KG1 (cell line): ENCODE measurements around the gene TPM4.
"Not testable (repeated sequence)": the region's sequence is repeated elsewhere in the genome, so short reads cannot be mapped to it uniquely, and the experiment has no call there.

Source experiments
- DNase-seq: peaks from one replicate; lab custom pipeline; 2025; lab: John Stamatoyannopoulos, UW

The TPM4 gene

GRCh38 chr19:16098821-16099220 is 22.5 kb downstream of the TPM4 start:
- DNase-seq, result no peak

DNA sequence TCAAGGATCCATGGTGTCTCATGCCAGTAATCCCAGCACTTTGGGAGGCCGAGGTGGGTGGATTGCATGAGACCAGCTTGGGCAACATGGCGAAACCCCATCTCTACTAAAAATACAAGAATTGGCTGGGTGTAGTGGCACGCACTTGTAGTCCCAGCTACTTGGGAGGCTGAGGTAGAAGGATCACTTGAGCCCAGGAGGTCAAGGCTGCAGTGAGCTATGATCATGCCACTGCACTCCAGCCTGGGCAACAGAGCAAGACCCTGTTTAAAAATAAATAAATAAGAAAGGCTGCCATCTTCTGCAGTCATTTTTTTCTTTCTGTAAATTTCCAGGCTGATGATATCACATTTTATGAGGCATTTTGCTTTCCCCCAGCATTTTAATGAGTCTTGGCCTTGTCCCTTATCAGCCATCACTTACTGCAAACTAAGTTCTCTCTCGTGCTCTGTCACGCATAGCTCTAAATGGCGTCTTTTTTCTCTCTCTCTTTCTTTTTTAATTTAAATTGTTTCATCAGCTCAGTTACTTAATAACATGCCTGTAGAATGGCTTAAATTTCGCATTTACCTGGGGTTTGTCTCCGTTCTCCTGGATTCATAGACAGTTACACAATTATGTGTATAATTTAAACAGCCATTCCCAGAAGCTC is 23.1 kb downstream of the TPM4 start:
- not testable (repeated sequence) for DNase-seq

- DNase-seq, result no peak
These were observed 24.2 kb downstream of the TPM4 start for GRCh38 chr19:16100524-16100923.

GRCh38 chr19:16104722-16105121 is 28.4 kb downstream of the TPM4 start:
- no peak for DNase-seq

GRCh38 chr19:16106121-16106520 is 29.8 kb downstream of the TPM4 start:
- no peak for DNase-seq

GRCh38 chr19:16111160-16111908 is 35.0 kb downstream of the TPM4 start, which contains the start of gene RAB8A:
RAB8A (plus strand) TSS chr19:16111889; CDS start chr19:16111902, 13 bp downstream.
- DNase-seq, result peak; percentile 98

- DNase-seq, result no peak
These were observed 35.8 kb downstream of the TPM4 start for GRCh38 chr19:16111909-16112752.

DNA sequence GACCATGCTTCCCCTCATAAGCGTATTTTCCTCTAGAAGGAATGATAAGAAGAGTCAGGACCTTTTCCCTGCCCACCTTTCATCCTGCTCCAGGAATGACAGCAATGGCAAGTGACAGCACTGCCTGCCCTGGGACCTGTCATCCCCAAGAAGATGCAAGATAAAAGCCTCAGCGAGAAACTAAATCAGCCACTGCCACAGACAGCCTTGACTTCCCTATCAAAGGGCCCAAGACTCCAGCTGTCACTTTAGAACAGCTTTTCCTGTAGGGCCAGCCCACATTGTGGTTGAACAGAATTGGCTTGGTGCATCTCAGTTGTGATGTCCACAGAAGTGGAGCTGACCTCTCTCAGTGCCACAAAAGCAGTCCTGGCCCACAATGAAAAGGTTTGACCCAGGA is 36.5 kb downstream of the TPM4 start:
- DNase-seq, result no peak

- no peak for DNase-seq
These were observed 37.4 kb downstream of the TPM4 start for GRCh38 chr19:16113727-16114126.

DNA sequence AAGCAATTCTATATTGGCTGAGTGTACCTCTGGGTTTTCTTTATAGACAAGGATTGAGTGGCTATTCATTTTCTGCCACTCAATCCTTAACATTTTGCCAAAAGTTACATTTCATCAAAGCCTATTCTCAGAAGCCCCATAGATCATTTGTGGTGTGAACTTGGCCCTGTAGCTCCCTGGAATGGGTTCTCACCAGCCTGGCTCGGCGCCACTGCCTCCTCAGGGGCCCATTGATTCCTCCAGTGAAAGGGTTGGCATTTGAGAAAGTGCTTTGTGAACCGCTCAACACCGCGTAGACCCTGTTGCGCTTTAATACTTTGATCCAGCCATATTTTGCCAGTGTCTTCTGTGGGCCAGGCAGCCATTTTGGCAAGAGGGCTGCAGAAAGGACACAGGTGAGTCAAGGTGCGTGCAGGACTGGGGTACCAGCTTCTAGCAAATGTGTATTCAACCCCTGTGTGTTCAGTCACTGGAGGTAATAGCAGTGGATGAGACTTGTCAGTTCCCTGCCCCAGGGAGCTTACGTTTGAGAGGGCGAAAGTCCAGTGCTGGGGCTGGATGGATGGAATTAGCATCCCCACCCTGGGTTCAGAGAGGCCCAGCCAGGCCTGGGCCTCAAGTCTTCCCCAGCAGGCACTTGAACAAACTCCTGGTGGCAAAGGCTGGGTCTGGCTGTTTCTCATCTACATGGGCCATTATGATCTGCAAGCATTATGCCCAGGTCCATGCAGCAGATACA is 39.2 kb downstream of the TPM4 start:
- no peak for DNase-seq

DNA sequence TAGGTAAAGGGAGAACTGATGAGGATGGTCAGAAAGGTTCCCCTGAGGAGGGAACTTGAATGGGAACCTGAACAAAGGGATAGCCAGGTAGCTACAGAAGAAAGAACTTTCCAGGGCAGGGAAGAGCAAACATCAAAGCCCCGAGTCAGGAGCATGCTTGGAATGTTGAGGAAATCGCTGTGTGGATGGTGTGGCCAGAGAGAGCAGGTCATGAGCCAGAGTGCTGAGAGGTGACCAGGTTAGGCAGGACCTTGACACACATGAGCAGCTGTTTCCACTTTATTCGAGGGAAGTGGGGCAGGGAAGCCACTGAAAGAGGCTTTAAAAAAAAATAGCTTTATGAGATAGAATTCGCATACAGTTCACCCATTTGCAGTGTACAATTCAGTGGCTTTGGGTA is 39.8 kb downstream of the TPM4 start:
- no peak for DNase-seq

GRCh38 chr19:16117594-16118033 is 41.3 kb downstream of the TPM4 start:
- DNase-seq, result no peak

- peak; percentile 75 for DNase-seq
These were observed 42.3 kb downstream of the TPM4 start for GRCh38 chr19:16118489-16119033.

DNA sequence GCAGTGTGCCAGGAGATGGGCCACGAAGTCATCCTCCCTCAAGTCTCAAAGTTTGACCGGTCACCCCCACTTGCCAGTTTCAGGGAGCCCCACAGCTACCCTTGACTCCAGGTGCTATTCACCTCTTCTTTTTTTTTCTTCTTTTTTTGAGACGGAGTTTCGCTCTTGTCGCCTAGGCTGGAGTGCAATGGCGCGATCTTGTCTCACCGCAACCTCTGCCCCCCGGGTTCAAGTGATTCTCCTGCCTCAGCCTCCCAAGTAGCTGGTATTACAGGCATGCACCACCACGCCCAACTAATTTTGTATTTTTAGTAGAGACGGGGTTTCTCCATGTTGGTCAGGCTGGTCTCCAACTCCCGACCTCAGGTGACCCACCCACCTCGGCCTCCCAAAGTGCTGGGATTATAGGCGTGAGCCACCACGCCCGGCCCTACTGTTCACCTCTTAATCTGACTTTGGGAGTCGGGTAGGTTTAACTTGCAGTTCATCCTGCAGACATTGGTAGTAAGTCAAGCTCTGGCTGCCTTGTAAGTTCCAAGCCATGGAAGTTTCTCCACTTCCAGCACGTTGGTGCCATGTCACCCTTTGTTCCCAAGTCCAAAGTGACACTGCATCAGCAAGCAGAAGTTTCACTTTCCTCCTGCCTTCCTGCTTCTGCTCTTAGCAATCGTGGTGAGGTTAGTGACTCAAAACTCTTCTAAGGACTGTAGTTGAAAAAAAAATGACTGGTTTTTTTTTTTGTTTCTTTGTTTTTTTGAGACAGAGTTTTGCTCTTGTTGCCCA is 43.0 kb downstream of the TPM4 start:
- DNase-seq, result not testable (repeated sequence)

DNA sequence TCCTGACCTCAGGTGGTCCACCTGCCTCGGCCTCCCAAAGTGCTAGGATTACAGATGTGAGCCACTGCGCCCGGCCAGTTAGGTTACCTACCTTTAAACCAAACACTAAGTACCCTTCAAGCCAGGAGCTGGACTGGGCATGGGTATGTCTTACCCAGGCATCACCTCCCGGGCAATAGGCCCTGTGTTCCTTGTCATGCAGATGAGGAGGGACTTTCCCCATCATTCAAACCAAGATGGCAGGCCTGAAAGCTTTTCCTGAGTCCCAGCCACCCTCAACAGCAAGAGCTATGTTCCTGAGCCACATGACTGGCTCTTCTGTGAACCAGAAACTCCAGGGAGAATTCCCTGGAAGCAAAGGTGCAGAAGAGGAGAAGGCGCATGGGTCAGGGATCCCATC is 44.8 kb downstream of the TPM4 start:
- DNase-seq, result no peak

DNA sequence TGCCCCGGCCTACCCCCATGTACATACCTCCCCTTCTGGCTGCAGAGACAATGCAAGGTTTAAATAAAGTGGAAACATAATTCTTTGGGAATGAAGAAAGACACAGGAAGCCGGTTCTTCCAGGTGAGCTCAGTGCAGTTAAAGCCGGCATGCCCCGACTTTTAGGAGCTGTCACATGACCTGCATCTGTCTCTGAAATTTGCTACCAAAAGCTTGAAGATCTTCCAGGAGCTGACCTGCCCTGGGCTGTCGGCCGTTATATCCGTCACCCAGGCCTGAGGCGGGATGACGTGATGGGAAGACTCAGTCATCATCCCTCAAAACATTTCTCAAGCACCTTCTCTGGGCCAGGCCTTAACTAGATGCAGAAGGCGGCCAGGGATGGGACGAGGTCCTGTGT is 45.7 kb downstream of the TPM4 start:
- DNase-seq, result no peak

DNA sequence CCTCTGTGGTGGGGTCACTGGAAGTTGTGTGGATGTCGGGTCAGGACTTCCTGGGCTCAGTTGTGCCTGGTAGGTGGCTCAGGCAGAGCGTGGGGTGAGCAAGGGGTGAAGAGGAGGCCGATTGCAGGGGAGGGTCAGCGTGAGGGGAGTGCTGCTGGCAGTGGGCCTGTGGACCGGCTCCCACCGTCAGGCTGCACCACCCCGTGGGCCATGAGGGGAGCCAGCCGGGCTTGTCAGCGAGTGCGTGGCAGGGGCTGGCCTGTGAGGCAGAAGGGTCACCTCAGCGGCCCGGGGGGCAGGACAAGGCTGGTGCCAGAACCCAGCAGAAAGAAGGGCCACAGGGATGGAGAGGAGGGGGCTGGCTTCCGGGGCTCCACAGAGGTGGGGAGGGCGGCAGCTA is 48.7 kb downstream of the TPM4 start:
- no peak for DNase-seq

- DNase-seq, result no peak
These were observed 49.6 kb downstream of the TPM4 start for GRCh38 chr19:16125737-16126495.

DNA sequence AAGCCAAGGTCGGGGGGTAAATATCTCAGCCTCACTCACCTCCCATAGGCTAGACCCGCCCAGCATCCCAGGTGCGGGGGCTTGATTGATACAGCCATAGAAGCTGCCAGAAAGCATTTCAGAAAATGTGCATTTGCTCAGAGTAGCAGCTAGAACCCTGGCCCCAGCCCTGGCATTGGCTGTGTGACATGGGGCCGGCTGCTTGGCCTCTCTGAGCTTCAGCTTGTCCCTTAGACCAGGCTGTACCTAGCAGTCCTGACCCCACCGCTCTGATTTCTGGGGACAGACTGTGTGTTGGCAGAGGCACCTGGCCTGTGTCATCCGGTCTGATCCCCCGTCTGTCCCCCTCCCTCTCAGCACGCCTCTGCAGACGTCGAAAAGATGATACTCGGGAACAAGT is 50.8 kb downstream of the TPM4 start:
- DNase-seq, result no peak

DNA sequence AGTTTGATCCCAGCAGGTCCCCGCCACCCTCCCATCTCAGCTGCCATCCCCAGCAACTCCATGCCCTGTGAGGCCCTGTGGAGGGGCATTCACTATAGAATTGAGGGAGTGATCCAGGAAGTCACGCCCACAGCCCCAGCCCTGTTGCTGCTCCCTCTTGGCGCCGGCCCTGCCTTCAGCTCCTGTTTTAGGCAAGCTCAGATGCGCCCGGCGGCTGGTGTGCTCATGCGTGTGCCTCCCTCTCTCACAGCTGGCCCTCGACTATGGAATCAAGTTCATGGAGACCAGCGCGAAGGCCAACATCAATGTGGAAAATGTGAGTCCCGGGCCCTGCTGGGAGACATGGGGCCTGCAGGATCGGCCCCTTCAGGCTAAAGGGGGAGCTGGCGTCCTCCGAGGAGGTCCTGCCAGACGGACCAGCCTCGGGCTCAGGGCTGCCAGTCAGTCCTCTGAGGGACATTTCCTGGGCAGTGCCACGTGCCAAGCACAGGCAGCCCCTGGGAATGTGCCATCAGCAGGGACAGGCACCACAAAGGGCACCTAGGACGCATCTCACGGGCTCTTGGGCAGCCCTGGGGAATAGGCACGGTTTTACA is 51.6 kb downstream of the TPM4 start:
- no peak for DNase-seq
